Neural crest cell (in vitro differentiated cells): Measurements from ENCODE around the gene HEG1. TPM values are rescaled to one million over a fixed set of nuclear protein-coding genes. Genes with fewer than 3 reads are reported as not detected.

Experiments used
- DNase-seq: peaks from one replicate; pipeline ENCODE4 v3.0.0; 2021; ENCODE audit warnings: low read depth, mixed read lengths, low spot score
- H3K27ac Mint-ChIP-seq: one replicate; pipeline ENCODE4 v1.8.0; 2021; ENCODE audit warnings: mild to moderate bottlenecking, mixed read lengths; ENCODE audit not compliant: unreplicated experiment
- H3K27me3 Mint-ChIP-seq: 2 replicates; pipeline ENCODE4 v1.8.0; 2021; ENCODE audit warnings: low read depth, mild to moderate bottlenecking, mixed read lengths
- H3K36me3 Mint-ChIP-seq: 2 replicates; pipeline ENCODE4 v1.8.0; 2021; ENCODE audit warnings: low read depth, mild to moderate bottlenecking, mixed read lengths
- H3K4me1 Mint-ChIP-seq: 2 replicates; pipeline ENCODE4 v1.8.0; 2021; ENCODE audit warnings: mixed read lengths
- H3K4me3 Mint-ChIP-seq: one replicate; pipeline ENCODE4 v1.8.0; 2021; ENCODE audit warnings: mild to moderate bottlenecking, mixed read lengths
- H3K9me3 Mint-ChIP-seq: 2 replicates; pipeline ENCODE4 v1.8.0; 2021; ENCODE audit warnings: mixed read lengths
- total RNA-seq: library from RNA; stranded (reverse); gene quantifications from 2 replicates; pipeline ENCODE4 v1.2.1, GENCODE V29; 2021
- TF ChIP-seq, protein P1 (sequence below): fragments of 200-600 bp; sonication (generic); conservative IDR thresholded peaks from 2 replicates; pipeline ENCODE4 v1.5.0; 2021; ENCODE audit warnings: antibody characterized with exemption, mild to moderate bottlenecking

Gene HEG1
- total RNA-seq, 1 donor from 2014 or later, result 32.0 TPM

DNA sequence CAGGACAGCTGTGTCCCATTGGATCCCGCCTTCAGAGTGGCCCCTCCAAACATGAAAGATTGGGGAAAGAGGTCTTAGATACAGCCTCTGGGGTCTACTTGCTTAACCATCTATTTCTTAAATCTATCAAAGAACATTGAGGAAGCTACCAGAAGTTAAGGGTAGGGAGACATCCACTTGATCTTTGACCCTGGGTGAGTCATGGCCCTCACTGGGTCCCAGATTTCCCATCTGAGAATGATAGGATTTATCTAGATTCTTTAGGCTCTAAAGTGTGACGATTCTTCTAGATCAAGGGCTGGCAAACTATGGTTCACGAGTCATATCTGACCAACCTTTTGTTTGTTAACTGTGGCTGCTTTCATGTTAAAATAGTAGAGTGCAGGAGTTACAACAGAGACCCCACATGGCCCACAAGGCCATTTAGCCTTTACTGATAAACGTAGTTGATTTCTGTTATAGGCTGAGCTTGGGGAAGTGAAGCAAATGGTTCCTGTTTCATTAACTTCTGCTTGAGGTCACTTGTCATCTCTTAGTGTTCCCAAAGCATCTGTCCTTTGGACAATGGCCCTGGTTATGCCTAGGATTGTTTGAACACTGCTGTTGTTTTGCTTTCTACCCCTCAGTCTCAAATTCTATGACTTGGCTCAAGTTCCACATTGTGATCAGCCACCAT, 129.2 kb downstream of the HEG1 start:
- Mint-ChIP-seq H3K27ac (no peak overlapping the region), H3K9me3 (no peaks in the 10 kb centered on the region), H3K4me3 (no peak overlapping the region), H3K4me1 (no peaks in the 10 kb centered on the region), H3K36me3 (no peaks in the 10 kb centered on the region), H3K27me3 (peaks cover 4% of the 10 kb centered on the region)
- TF ChIP-seq, protein P1, sequence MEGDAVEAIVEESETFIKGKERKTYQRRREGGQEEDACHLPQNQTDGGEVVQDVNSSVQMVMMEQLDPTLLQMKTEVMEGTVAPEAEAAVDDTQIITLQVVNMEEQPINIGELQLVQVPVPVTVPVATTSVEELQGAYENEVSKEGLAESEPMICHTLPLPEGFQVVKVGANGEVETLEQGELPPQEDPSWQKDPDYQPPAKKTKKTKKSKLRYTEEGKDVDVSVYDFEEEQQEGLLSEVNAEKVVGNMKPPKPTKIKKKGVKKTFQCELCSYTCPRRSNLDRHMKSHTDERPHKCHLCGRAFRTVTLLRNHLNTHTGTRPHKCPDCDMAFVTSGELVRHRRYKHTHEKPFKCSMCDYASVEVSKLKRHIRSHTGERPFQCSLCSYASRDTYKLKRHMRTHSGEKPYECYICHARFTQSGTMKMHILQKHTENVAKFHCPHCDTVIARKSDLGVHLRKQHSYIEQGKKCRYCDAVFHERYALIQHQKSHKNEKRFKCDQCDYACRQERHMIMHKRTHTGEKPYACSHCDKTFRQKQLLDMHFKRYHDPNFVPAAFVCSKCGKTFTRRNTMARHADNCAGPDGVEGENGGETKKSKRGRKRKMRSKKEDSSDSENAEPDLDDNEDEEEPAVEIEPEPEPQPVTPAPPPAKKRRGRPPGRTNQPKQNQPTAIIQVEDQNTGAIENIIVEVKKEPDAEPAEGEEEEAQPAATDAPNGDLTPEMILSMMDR, result no peak
- no peak for DNase-seq

DNA sequence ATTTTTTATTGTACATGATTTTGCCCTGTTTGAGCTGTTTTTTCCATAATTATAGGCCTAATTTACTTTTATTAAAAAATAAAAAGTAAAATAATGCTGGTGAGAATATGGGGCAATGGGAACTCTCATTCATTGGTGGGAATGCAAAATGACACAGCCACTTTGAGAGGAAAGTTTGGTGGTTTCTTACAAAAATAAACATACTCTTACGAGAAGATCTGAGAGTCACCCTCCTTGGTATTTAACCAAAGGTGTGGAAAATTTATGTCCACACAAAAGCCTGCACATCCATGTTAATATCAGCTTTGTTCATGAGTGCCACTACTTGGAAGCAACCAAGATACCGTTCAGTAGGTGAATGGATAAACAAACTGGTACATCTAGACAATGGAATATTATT, 131.1 kb downstream of the HEG1 start:
- H3K36me3 Mint-ChIP-seq, result no peaks in the 10 kb centered on the region
- peaks cover 4% of the 10 kb centered on the region for H3K27me3 Mint-ChIP-seq
- H3K4me1 Mint-ChIP-seq, result no peaks in the 10 kb centered on the region
- DNase-seq, result no peak
- H3K27ac Mint-ChIP-seq, result no peak overlapping the region
- TF ChIP-seq, protein P1, result no peak
- H3K4me3 Mint-ChIP-seq, result no peak overlapping the region
- no peaks in the 10 kb centered on the region for H3K9me3 Mint-ChIP-seq

DNA sequence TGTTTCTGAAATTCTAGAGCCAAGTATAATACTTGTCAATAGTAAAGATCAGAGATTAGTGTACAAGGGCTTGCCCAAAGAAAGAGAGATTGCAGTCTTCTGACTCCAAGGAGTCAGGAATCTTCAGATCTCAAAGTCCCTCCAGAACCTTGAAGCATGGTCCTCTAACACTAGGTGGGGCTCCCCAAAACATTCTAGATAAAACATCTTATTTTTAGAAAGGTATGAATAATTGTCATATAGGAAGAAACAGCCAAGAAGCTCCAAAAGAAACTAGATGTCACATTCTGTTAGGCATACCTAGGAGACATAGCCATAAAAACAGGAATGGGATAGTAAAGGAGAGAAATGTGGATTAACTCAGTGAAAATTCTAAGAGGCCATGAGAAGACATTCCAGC, 132.0 kb downstream of the HEG1 start:
- Mint-ChIP-seq H3K27ac (no peak overlapping the region), H3K4me1 (no peaks in the 10 kb centered on the region), H3K9me3 (no peaks in the 10 kb centered on the region), H3K4me3 (no peak overlapping the region), H3K27me3 (peaks cover 4% of the 10 kb centered on the region), H3K36me3 (no peaks in the 10 kb centered on the region)
- DNase-seq, result no peak
- TF ChIP-seq, protein P1, result no peak

DNA sequence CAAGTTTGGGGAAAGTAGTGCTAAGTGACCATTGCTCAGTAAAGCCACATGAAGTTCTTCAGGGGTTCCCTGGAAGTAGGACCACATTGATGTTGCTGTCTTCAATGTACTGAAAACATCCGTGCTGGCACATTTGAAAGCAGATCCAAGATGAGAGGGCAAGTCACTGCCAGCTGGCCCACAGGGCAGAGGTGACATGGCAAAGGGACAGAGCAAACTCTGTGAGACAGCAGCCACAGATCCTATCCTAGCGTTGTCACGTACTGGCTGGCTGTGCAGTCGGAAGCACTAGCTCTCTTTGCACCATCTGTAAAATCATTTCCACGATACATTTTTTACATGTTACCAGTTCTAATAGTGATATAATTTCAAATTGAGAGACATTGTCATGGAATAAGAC, 135.1 kb downstream of the HEG1 start:
- no peaks in the 10 kb centered on the region for H3K36me3 Mint-ChIP-seq
- H3K4me1 Mint-ChIP-seq, result no peaks in the 10 kb centered on the region
- H3K4me3 Mint-ChIP-seq, result no peak overlapping the region
- no peaks in the 10 kb centered on the region for H3K9me3 Mint-ChIP-seq
- no peaks in the 10 kb centered on the region for H3K27me3 Mint-ChIP-seq
- TF ChIP-seq, protein P1, result no peak
- DNase-seq, result no peak
- no peak overlapping the region for H3K27ac Mint-ChIP-seq

DNA sequence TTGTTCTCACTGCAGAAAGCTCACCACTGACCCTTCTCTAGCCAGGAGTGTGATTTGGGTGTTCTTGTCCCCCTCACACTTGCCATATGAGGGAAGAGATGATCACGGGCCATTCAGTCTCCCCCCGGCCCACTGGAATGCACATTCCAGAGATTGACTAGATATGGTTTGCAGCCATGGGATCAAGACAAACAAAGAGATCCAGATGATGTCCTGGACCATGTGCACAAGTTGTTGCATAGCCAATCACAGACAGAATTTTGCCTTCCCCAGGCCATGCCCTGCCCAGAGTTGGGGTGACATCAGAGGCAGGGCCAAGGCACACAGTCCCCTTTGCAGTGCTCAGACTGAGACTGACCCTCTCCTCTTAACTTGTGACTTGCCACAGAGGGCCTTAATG, 136.0 kb downstream of the HEG1 start:
- Mint-ChIP-seq H3K4me3 (no peak overlapping the region), H3K27ac (no peak overlapping the region), H3K27me3 (no peaks in the 10 kb centered on the region), H3K9me3 (no peaks in the 10 kb centered on the region), H3K36me3 (no peaks in the 10 kb centered on the region), H3K4me1 (no peaks in the 10 kb centered on the region)
- TF ChIP-seq, protein P1, result no peak
- DNase-seq, result no peak
